H4 (cell line): Measurements from ENCODE around the gene CHCHD6. TPM values are rescaled to one million over a fixed set of nuclear protein-coding genes. Genes with fewer than 3 reads are reported as not detected.
A peak's percentile ranks its signal among the peaks of the same experiment; 100 is the strongest.

Source experiments
- DNase-seq: peaks from one replicate; pipeline ENCODE4 v3.0.0-alpha.2; 2015; ENCODE audit warnings: low spot score
- total RNA-seq: library from RNA; depleted of rRNA; stranded (reverse); fragments of >200 nt; shearing (Covaris generic); gene quantifications from 2 replicates; pipeline ENCODE4 v1.2.3, GENCODE V29; 2014; rRNA removed

CHCHD6 gene, protein sequence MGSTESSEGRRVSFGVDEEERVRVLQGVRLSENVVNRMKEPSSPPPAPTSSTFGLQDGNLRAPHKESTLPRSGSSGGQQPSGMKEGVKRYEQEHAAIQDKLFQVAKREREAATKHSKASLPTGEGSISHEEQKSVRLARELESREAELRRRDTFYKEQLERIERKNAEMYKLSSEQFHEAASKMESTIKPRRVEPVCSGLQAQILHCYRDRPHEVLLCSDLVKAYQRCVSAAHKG
- 12.5 and 16.5 TPM in 2 replicates for total RNA-seq

DNA sequence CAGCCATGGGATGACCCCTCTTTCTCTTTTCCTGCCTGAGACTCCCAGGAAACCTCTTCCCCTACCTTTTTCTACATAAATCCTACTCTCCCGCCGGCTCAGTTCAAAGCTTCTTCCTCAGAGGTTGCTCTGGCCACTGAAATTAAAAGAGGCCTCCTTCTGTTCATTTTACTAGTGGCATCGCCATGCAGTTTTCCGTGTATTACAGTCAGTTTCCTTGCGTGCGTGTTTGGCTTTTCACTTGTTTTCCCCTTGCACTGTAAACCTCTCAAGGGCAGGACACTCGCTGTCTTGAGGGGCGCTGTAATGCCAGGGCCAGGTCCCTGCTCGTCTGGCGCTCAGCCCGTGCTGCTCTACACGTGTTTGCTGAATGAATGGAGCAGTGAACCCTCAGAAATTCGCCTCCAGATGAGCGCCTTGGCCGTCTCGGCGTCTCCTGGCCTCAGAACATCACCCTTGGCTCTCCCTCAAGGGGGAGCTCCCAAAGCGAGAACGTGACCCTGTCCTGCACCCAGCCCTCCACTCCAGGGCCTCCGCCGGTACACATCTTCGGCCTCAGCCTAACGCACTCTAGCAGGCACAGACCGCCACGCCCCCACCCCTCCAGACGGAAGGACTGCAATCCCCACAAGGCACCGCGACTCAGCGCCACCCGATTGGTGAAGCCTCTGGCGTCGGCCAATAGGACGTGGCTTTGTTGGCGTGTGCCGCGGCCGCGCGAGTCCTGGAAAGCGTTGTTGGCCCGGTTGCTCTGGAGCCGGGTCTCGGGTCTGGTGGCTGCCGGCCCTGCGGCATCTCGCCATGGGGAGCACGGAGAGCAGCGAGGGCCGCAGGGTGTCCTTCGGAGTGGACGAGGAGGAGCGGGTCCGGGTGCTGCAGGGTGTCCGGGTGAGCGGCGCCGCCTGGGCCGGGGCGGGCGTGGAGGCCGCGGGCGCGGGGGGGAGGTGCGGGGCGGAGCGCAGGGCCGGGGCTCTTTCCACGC lies at the start of gene CHCHD6:
Gene CHCHD6, plus strand, starts transcription at position 729 of the 982 bp plus-strand sequence. Its CDS starts 73 bp downstream, at position 802.
- DNase-seq, result peak; percentile 96

GRCh38 chr3:126654571-126655383 lies 49.3 kb upstream of the CHCHD6 start, which contains the start of gene TXNRD3:
Gene TXNRD3, minus strand, starts transcription at chr3:126655124.
- DNase-seq, result peak; percentile 60

GRCh38 chr3:126655887-126656286 lies 48.2 kb upstream of the CHCHD6 start:
- no peak for DNase-seq

DNA sequence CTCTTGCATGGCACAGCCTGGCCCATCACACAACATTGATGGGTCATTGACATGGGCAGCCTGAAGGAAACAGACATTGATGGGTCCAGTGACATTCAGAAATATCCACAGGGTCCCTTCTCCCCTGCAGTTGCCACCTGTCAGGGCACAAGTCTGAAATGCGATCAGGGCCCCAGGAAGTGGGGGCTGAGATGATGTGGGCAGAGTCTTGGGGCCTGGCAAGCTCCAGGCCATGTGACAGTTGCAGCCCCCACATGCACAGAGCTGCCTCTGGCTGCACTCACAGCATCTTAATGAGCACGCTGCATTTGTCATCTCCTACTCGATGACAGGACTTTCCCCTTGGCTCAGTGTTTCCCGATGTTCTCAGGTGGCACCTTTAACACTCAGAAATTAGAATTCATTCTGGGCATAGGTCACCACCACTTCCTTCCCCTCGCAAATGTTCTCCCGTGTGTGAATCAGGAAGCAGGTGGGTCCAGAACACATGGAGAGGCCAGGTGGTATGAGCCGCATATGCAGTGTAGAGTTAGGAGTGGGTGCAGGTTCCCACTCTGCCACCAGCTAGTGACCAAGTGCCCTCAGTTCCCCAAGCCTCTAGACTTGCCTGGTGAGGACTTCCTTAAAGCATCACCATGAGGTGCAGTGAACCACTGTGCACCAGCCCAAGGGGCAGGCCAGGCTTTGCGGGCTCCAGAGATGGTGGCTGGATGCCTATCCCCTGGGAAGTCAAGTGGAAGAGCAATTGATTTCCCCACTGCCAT lies 47.5 kb upstream of the CHCHD6 start:
- no peak for DNase-seq

GRCh38 chr3:126657901-126658300 lies 46.1 kb upstream of the CHCHD6 start:
- no peak for DNase-seq

DNA sequence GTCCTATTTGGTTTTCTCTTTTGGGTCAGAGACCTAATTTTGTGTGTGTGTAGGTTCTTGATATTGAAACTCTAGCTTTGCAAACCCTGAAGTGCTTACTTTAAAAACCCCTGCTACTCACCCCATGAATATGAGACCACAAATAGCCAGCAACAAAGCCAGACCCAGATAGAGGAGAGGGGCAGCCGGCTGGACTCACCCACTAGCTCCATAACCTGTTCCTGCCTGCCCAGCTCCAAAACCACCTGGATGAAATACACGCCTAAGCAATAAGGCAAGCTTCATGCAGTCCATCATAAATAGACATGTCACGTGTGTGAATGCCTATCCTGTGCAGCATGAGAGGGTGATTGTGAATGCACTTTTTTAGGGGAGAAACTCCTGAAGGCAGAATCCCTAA lies 45.5 kb upstream of the CHCHD6 start:
- no peak for DNase-seq

DNA sequence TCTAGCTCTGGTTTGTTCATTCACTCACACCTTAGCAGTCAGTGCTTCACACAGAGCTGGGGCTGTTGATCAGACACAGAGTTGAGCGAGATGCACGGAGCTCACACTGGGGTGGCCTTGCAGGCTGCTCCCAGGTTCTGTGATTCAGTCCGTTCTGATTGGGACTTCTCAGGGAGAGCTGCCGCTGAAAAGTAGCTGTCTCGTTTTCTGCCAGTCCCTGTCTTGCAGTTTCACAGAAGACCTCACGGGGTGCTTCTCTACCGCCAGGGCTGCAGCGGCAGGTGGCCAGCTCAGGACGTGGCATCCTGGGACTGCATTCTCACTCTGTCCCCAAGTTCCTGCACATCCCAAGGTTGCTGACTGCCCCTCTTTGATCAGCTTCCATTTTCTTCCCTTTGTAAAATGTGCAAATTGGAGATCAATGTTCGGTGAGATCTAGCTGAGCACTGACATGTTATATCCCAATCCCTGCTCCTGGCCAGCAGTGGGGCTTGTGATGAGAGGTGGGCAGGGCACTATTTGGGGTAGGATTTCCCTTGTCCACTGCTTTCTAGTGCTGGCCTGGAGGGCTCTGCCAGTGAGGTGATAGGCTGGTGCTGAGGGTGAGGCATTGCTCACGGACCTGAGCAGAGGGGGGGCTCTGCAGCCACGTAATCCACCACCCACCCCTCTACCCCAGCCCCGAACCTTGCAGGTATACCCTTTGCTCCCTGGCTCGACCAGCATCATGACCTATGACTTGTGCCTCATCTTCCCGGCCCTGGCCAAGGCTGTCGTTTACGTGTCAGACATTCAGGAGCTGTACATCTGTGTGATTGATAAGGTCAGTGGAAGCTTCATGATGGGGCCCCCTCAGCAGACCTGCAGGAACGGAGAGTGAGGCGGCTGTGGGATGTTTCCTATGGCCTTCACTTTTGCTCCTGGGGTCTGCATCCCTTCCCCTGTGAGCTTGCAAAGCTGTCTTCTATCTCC lies 43.8 kb upstream of the CHCHD6 start:
- DNase-seq, result no peak

DNA sequence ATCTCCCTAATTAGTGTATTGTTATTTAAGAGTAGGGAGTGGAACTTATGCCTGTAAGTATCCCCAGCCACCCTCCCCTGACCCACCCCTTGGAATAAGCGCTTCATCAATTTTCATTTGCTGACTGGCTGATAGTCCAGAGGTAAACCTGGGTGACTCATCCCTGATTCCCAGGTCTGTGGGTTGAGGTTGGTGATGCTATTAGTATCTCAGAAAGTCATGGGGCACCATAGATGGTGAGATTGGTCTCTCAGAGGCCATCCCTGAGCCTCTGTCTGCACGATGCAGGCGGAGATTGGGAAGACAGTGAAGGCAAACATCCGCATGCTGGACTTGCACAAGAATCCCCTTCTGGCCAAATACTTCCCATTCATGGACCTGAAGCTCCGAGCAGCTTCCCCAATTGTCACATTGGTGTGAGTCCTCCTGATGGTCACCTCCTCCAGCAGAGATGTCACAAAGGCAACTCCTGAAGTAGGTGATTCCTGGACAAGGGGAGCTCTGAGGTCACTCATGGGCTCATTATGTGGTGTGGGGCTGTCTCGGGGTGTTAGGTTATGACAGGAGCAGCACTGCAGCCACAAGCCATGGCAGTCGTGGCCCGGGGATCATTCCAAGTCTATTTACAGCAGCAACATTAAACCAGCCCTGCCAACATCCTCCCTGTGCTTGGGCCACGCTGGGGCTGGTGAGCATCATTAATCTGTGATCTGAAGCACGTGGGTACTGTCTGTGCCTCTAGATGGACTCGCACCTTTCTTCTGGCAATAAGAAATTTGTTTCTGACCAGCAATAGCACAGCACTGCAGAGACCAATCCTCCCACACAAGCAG lies 42.3 kb upstream of the CHCHD6 start:
- no peak for DNase-seq

- no peak for DNase-seq
Observed at GRCh38 chr3:126663257-126663656, 40.8 kb upstream of the CHCHD6 start.

- no peak for DNase-seq
Observed at GRCh38 chr3:126663750-126664149, 40.3 kb upstream of the CHCHD6 start.

DNA sequence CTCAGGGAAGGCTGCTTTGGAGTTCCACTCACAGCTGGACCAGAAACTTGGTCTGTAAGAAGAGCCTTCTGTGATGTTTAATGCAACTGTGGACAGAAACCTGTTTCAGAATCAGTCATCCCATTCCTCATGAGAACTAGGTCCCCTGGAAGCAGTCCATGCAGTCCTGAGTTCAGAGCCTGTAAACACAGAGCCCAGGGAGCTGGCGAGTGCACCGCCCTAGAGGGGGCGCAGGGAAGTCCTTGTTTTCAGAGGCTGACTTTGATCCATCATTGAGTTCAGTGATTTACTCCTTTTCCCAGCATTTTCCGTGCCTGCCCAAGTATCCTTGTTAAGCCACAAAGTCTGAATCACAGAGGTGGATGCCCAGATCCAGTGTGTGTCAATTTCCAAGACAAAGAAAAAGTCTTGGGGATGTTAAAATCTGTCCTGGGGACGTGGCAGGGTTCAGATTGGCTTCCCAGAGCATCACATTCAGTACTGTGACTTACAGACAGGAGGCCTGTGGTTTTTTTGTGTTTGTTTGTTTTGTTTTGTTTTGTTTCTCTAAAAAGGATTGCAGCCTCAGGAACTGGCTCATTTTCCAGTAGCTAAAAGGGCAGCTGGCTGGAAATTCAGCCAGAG lies 39.3 kb upstream of the CHCHD6 start:
- peak; percentile 61 for DNase-seq

- no peak for DNase-seq
Observed at GRCh38 chr3:126665221-126665936, 38.7 kb upstream of the CHCHD6 start.

- no peak for DNase-seq
Observed at GRCh38 chr3:126665959-126666657, 37.9 kb upstream of the CHCHD6 start.

DNA sequence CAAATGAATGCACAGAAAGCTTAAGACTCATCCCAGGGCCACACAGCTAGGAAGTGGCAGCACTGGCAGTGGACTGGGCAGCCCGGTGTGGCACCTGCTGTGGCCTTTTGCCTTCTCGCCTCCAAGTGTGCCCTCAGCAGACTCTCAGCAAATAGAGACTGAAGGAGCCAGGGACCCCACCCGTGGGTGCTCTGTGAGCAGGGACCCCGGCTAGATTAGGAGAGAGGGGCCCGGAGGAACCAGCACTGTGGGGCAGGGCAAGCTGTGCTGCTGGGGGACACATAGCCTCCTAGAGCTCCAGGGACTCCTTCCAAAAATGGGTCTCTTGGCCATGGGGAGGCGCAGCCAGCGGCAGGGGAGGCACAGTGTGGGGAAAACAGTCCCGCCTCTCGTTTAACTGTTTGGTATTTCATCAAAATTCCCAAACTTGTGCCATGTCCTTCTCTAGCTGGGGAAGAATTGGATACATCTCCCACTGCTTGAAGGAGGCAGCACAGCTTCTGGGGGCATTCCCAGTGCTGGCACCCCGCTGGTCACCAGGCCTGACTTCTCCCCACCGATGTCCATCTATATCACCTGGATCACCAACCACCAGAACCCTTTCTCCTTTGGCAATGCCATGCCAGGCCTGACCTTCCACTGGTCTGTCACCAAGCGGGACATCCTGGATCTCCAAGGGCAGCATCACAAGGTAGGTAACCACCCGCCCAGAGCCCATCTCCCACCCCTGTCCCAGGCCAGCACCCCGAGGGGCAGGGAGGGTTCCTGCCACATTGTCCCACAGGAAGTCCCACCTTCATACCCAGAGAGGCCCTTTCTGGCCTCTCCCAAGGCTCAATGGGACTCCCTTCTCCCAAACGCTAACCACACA lies 37.1 kb upstream of the CHCHD6 start:
- DNase-seq, result no peak

DNA sequence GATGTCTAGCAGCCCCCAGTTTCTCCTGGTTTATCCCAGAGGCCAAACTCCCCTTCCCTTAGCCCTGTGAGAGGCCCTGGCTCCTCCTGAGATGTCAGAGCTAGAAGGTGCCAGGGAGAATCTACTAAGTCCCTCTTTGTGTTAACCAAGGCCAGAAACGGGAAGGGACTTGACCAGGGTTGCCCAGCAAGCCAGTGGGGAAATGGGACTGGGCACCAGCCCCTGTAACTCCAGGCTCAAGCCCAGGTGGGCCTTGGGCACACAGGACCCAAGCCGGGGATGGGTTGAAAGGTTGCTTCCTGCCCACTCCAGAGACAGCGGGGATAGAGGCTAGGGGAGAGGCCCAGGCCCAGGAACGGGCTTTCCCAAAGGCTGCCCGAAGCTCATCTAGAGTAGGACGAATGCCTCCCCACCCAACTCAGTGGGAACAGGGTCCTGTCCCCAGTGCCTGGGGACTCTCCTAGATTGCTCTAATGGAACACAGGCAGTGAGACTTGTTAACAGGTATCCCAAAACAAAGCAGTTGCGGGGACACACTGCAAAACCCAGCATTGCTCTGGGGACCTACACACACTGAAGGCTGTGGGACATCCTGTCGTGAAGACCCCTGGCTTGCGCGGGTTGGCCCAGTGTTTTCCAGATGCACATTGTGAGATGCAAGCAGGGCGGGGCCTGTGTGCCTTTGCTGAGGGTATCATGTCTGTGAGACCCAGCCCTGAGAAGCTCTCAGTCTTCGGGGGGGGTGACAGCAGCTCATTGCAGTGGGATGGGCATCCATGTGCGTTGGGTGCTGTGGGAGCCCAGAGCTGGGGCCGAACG lies 36.2 kb upstream of the CHCHD6 start:
- DNase-seq, result no peak
